SK-N-SH (cell line): ENCODE measurements around the gene TRMT1. TPM values are rescaled to one million over a fixed set of nuclear protein-coding genes. Genes with fewer than 3 reads are reported as not detected.

ENCODE experiments used
- CTCF ChIA-PET: fragments of 300-600, 350-600 bp; formaldehyde crosslinking; extraction: SDS; loops from one replicate; lab custom pipeline; 2021; lab: Yijun Ruan, JAX
- POLR2A ChIA-PET: fragments of 350-600 bp; sonication (Branson Sonifier 250); formaldehyde crosslinking; extraction: SDS; loops from one replicate; lab custom pipeline; 2020; ENCODE audit warnings: antibody characterized with exemption, inconsistent platforms; lab: Yijun Ruan, JAX
- DNase-seq: peaks from one replicate; pipeline ENCODE4 v3.0.0; 2012
- H2AFZ ChIP-seq: fragments of 200-600 bp; sonication (generic); 2 replicates; pipeline ENCODE4 v1.8.1; 2016; ENCODE audit warnings: antibody characterized with exemption, mild to moderate bottlenecking, low read depth
- H3F3A ChIP-seq: fragments of 200-600 bp; sonication (generic); replicated peaks from 2 replicates; pipeline ENCODE3; 2016; ENCODE audit warnings: antibody characterized with exemption, mild to moderate bottlenecking; ENCODE audit not compliant: insufficient read depth
- H3K27ac ChIP-seq, 2 experiments: fragments of 200-500 bp in 1 of 2; fragments of 200-600 bp in 1 of 2; sonication (Bioruptor generic) in 1 of 2; sonication (generic), shearing (Covaris generic) in 1 of 2; 2 replicates each; pipeline versions ENCODE4 v1.5.1 to v1.6.1; 2014 to 2016; ENCODE audit warnings: low read depth in 2 of 2, inconsistent platforms in 1 of 2, low read length in 1 of 2, mild to moderate bottlenecking in 1 of 2, mixed read lengths in 1 of 2
- H3K27me3 ChIP-seq: fragments of 200-600 bp; sonication (generic), shearing (Covaris generic); 2 replicates; pipeline ENCODE4 v1.6.1; 2016; ENCODE audit warnings: mixed run types; ENCODE audit not compliant: insufficient read depth
- H3K36me3 ChIP-seq, 2 experiments: fragments of 200-500 bp in 1 of 2; fragments of 200-600 bp in 1 of 2; sonication (Bioruptor generic) in 1 of 2; sonication (generic) in 1 of 2; replicated peaks in 1 of 2; 2 replicates each; pipeline versions ENCODE3 to v1.5.1; 2014 to 2016; ENCODE audit warnings: low read length in 1 of 2, mild to moderate bottlenecking in 1 of 2; ENCODE audit not compliant: insufficient read depth in 2 of 2, control insufficient read depth in 1 of 2
- H3K4me1 ChIP-seq, 2 experiments: fragments of 200-500 bp in 1 of 2; fragments of 200-600 bp in 1 of 2; sonication (Bioruptor generic) in 1 of 2; sonication (generic), shearing (Covaris generic) in 1 of 2; 2 replicates each; pipeline versions ENCODE4 v1.5.1 to v1.6.1; 2014 to 2016; ENCODE audit warnings: low read depth in 1 of 2, low read length in 1 of 2, mixed run types in 1 of 2; ENCODE audit not compliant: insufficient read depth in 2 of 2, control insufficient read depth in 1 of 2
- H3K4me2 ChIP-seq: fragments of 200-600 bp; sonication (generic), shearing (Covaris generic); 2 replicates; pipeline ENCODE4 v1.6.1; 2017; ENCODE audit warnings: mixed run types
- H3K4me3 ChIP-seq, 2 experiments: fragments of 200-500 bp in 1 of 2; fragments of 200-600 bp in 1 of 2; sonication (Bioruptor generic) in 1 of 2; sonication (generic), shearing (Covaris generic) in 1 of 2; 2 replicates each; pipeline versions ENCODE4 v1.5.1 to v1.8.1; 2014 to 2016; ENCODE audit warnings: low read depth in 2 of 2, inconsistent platforms in 1 of 2, low read length in 1 of 2, mild to moderate bottlenecking in 1 of 2, mixed read lengths in 1 of 2, moderate library complexity in 1 of 2
- H3K79me2 ChIP-seq: fragments of 200-600 bp; sonication (generic); 2 replicates; pipeline ENCODE4 v1.8.1; 2017; ENCODE audit warnings: mild to moderate bottlenecking; ENCODE audit not compliant: insufficient read depth
- H3K9ac ChIP-seq: fragments of 200-600 bp; sonication (generic); 2 replicates; pipeline ENCODE4 v1.6.1; 2017; ENCODE audit warnings: mixed run types
- H3K9me2 ChIP-seq: fragments of 200-600 bp; sonication (generic); 2 replicates; pipeline ENCODE4 v1.6.1; 2017; ENCODE audit warnings: mixed run types
- H3K9me3 ChIP-seq: fragments of 200-600 bp; sonication (generic); 2 replicates; pipeline ENCODE4 v1.6.1; 2017; ENCODE audit warnings: mixed run types, mild to moderate bottlenecking, moderate library complexity
- H4K20me1 ChIP-seq: fragments of 200-600 bp; sonication (generic); 2 replicates; pipeline ENCODE4 v1.6.1; 2017; ENCODE audit warnings: mild to moderate bottlenecking, mixed run types; ENCODE audit not compliant: insufficient read depth
- CHD2 ChIP-seq: fragments of 150-350 bp; IDR thresholded peaks from 2 replicates; pipeline ENCODE4 v1.6.1; 2018; ENCODE audit warnings: low read length; ENCODE audit not compliant: partially characterized antibody
- ELF1 ChIP-seq: IDR thresholded peaks from 2 replicates; pipeline ENCODE4 v1.4.0; 2012
- FOXJ3 ChIP-seq: sonication (generic); formaldehyde crosslinking; IDR thresholded peaks from 2 replicates; pipeline ENCODE4 v1.5.1; 2020; ENCODE audit warnings: mild to moderate bottlenecking, missing genetic modification reagents
- GABPA ChIP-seq: IDR thresholded peaks from 2 replicates; pipeline ENCODE4 v1.4.0; 2012; ENCODE audit warnings: low read depth, mild to moderate bottlenecking
- MXI1 ChIP-seq: IDR thresholded peaks from 2 replicates; pipeline ENCODE4 v1.6.1; 2012; ENCODE audit warnings: mild to moderate bottlenecking, low read depth, low read length, improper control_type of control experiment
- POLR2AphosphoS5 ChIP-seq: IDR thresholded peaks from 2 replicates; pipeline ENCODE4 v1.6.1; 2012; ENCODE audit warnings: low read depth, low read length
- RCOR1 ChIP-seq: fragments of 150-350 bp; IDR thresholded peaks from 2 replicates; pipeline ENCODE4 v1.6.1; 2017; ENCODE audit warnings: antibody characterized with exemption, low read length
- RXRA ChIP-seq: IDR thresholded peaks from 2 replicates; pipeline ENCODE4 v1.4.0; 2012; ENCODE audit warnings: low read depth, mild to moderate bottlenecking, borderline replicate concordance
- SIN3A ChIP-seq: IDR thresholded peaks from 2 replicates; pipeline ENCODE4 v1.6.1; 2012; ENCODE audit warnings: low read depth, mild to moderate bottlenecking, low read length, moderate library complexity, borderline replicate concordance
- TAF1 ChIP-seq: IDR thresholded peaks from 2 replicates; pipeline ENCODE4 v1.6.1; 2012; ENCODE audit warnings: low read depth, mild to moderate bottlenecking, low read length, moderate library complexity, borderline replicate concordance
- TCF12 ChIP-seq: IDR thresholded peaks from 2 replicates; pipeline ENCODE4 v1.4.0; 2012
- WGBS: methylation state at CpG from one replicate; pipeline ENCODE4 v1.1.6; 2017; ENCODE audit warnings: low lambda C conversion rate; 5-methylcytosine and 5-hydroxymethylcytosine counted together
- polyA plus RNA-seq, 3 experiments: library from polyadenylated mRNA; depleted of rRNA; stranded (reverse); fragments of >200 nt; gene quantifications; 2 replicates each; pipeline ENCODE4 v1.2.3, GENCODE V29; 2012
- TF ChIP-seq, protein P1 (sequence below): IDR thresholded peaks from 2 replicates; pipeline ENCODE4; 2012
- TF ChIP-seq, protein P2 (sequence below): fragments of 150-350 bp; IDR thresholded peaks from 2 replicates; pipeline ENCODE4 v1.6.1; 2016; ENCODE audit warnings: mild to moderate bottlenecking, low read depth, low read length
- TF ChIP-seq, protein P3 (sequence below): fragments of 200-600 bp; sonication (generic); IDR thresholded peaks from 2 replicates; pipeline ENCODE4 v1.6.1; 2017; ENCODE audit warnings: antibody characterized with exemption, mild to moderate bottlenecking, moderate library complexity
- TF ChIP-seq, protein P4 (sequence below): IDR thresholded peaks from 2 replicates; pipeline ENCODE4 v1.6.1; 2012; ENCODE audit warnings: mild to moderate bottlenecking, low read depth, low read length, moderate library complexity

TRMT1 gene
- polyA plus RNA-seq, 1 of the 3 experiments (the other 2 are of a cell fraction), result 64.9 TPM

DNA sequence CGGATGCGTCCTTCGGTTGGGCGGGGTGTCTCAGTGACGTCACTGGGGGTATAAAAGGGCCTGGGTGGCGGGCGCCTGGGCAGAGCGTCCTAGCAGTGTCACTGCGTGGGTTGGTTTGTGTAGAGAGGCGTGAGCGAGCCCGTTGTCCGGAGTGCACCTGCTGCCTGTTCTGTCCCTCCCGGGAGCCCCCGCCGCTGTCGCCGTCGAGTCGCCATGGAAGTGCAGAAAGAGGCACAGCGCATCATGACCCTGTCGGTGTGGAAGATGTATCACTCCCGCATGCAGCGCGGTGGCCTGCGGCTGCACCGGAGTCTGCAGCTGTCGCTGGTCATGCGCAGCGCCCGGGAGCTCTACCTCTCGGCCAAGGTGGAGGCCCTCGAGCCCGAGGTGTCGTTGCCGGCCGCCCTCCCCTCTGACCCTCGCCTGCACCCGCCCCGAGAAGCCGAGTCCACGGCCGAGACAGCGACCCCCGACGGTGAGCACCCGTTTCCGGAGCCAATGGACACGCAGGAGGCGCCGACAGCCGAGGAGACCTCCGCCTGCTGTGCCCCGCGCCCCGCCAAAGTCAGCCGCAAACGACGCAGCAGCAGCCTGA lies 36.5 kb upstream of the TRMT1 start:
- H4K20me1 ChIP-seq, result peaks cover 25% of the 10 kb centered on the region
- no peak overlapping the region for H2AFZ ChIP-seq
- H3K9me3 ChIP-seq, result no peaks in the 10 kb centered on the region
- peak overlapping the region; percentile 76 to 90 for H3K4me3 ChIP-seq
- no peaks in the 10 kb centered on the region for H3K27me3 ChIP-seq
- H3K27ac ChIP-seq, result peak overlapping the region; percentile 98 to 99
- peaks cover 0 to 19% of the 10 kb centered on the region in 2 experiments for H3K36me3 ChIP-seq
- ChIA-PET CTCF (interaction anchor here (0.6 to 1.8 kb wide), 15 partner anchors 10 to 188 kb away, joined by 3 to 11 read pairs (median 4); partner anchors contain the start of genes DAND5 and NACC1), POLR2A (interaction anchor here (0.5 to 2.2 kb wide), 14 partner anchors 10 to 921 kb away, joined by 3 to 73 read pairs (median 5); partner anchors contain the start of genes DAND5, GCDH and NACC1)
- H3F3A ChIP-seq, result peaks cover 40% of the 10 kb centered on the region
- H3K9ac ChIP-seq, result peak overlapping the region; percentile 93
- peak overlapping the region; percentile 98 for H3K4me2 ChIP-seq
- peak; percentile 92 for DNase-seq
- 1% methylated on average over 20 of the region's 59 CpGs for WGBS
- H3K9me2 ChIP-seq, result no peaks in the 10 kb centered on the region
- TF ChIP-seq ELF1 (0 out of 2 replicates have a peak, but pooled peaks have one; percentile 38), POLR2AphosphoS5 (peak; percentile 100), FOXJ3 (CRISPR knock-in tag) (no peak), TCF12 (0 out of 2 replicates have a peak, but pooled peaks have one; percentile 9), MXI1 (peak; percentile 76), GABPA (0 out of 2 replicates have a peak, but pooled peaks have one; percentile 7), RCOR1 (peak; percentile 54; the same call in 1 of the 2 replicates), RXRA (no peak), TAF1 (peak; percentile 99), CHD2 (peak; percentile 43), SIN3A (peak; percentile 96)
- TF ChIP-seq, protein P1, sequence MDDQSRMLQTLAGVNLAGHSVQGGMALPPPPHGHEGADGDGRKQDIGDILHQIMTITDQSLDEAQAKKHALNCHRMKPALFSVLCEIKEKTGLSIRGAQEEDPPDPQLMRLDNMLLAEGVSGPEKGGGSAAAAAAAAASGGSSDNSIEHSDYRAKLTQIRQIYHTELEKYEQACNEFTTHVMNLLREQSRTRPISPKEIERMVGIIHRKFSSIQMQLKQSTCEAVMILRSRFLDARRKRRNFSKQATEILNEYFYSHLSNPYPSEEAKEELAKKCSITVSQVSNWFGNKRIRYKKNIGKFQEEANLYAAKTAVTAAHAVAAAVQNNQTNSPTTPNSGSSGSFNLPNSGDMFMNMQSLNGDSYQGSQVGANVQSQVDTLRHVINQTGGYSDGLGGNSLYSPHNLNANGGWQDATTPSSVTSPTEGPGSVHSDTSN, result peak; percentile 21; the same call in 1 of the 2 replicates
- TF ChIP-seq, protein P2, sequence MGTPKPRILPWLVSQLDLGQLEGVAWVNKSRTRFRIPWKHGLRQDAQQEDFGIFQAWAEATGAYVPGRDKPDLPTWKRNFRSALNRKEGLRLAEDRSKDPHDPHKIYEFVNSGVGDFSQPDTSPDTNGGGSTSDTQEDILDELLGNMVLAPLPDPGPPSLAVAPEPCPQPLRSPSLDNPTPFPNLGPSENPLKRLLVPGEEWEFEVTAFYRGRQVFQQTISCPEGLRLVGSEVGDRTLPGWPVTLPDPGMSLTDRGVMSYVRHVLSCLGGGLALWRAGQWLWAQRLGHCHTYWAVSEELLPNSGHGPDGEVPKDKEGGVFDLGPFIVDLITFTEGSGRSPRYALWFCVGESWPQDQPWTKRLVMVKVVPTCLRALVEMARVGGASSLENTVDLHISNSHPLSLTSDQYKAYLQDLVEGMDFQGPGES, result no peak
- TF ChIP-seq, protein P3, sequence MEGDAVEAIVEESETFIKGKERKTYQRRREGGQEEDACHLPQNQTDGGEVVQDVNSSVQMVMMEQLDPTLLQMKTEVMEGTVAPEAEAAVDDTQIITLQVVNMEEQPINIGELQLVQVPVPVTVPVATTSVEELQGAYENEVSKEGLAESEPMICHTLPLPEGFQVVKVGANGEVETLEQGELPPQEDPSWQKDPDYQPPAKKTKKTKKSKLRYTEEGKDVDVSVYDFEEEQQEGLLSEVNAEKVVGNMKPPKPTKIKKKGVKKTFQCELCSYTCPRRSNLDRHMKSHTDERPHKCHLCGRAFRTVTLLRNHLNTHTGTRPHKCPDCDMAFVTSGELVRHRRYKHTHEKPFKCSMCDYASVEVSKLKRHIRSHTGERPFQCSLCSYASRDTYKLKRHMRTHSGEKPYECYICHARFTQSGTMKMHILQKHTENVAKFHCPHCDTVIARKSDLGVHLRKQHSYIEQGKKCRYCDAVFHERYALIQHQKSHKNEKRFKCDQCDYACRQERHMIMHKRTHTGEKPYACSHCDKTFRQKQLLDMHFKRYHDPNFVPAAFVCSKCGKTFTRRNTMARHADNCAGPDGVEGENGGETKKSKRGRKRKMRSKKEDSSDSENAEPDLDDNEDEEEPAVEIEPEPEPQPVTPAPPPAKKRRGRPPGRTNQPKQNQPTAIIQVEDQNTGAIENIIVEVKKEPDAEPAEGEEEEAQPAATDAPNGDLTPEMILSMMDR, result peak; percentile 39; the same call in 1 of the 2 replicates
- TF ChIP-seq, protein P4, sequence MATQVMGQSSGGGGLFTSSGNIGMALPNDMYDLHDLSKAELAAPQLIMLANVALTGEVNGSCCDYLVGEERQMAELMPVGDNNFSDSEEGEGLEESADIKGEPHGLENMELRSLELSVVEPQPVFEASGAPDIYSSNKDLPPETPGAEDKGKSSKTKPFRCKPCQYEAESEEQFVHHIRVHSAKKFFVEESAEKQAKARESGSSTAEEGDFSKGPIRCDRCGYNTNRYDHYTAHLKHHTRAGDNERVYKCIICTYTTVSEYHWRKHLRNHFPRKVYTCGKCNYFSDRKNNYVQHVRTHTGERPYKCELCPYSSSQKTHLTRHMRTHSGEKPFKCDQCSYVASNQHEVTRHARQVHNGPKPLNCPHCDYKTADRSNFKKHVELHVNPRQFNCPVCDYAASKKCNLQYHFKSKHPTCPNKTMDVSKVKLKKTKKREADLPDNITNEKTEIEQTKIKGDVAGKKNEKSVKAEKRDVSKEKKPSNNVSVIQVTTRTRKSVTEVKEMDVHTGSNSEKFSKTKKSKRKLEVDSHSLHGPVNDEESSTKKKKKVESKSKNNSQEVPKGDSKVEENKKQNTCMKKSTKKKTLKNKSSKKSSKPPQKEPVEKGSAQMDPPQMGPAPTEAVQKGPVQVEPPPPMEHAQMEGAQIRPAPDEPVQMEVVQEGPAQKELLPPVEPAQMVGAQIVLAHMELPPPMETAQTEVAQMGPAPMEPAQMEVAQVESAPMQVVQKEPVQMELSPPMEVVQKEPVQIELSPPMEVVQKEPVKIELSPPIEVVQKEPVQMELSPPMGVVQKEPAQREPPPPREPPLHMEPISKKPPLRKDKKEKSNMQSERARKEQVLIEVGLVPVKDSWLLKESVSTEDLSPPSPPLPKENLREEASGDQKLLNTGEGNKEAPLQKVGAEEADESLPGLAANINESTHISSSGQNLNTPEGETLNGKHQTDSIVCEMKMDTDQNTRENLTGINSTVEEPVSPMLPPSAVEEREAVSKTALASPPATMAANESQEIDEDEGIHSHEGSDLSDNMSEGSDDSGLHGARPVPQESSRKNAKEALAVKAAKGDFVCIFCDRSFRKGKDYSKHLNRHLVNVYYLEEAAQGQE, result peak; percentile 45; the same call in 1 of the 2 replicates
- H3K4me1 ChIP-seq, result peaks cover 4 to 23% of the 10 kb centered on the region in 2 experiments; a peak in 1 of 4 replicates
- H3K79me2 ChIP-seq, result peaks cover 60% of the 10 kb centered on the region
